Esophagus muscularis mucosa (tissue), 4 donors: ENCODE data around the gene CCDC141.

Experiments
- CTCF ChIP-seq, 3 experiments: fragments of 200-600 bp in 2 of 3; fragments of 450-650 bp in 1 of 3; sonication (generic) in 2 of 3; IDR thresholded peaks; one replicate each; pipeline ENCODE4 v1.5.1; 2017 to 2019; ENCODE audit warnings: antibody characterized with exemption in 3 of 3, mild to moderate bottlenecking in 2 of 3, moderate library complexity in 1 of 3
- EP300 ChIP-seq: sonication (generic); formaldehyde crosslinking; IDR thresholded peaks from one replicate; pipeline ENCODE4 v1.6.1; 2017; ENCODE audit warnings: antibody characterized with exemption
- POLR2A ChIP-seq: fragments of 450-650 bp; IDR thresholded peaks from one replicate; pipeline ENCODE4 v1.6.1; 2017; ENCODE audit warnings: antibody characterized with exemption, moderate library complexity, mild to moderate bottlenecking, low read depth

- TF ChIP-seq CTCF (IDR thresholded peaks at IDR 0.05) (no peak), POLR2A (no peak), EP300 (no peak)
Measured at GRCh38 chr2:178858896-178859625, 190.9 kb downstream of the CCDC141 start.
